Loucy (cell line): ENCODE data around the gene AMFR.

Experiments used
- CTCF ChIP-seq: fragments of 200-600 bp; sonication (generic); conservative IDR thresholded peaks from 2 replicates; pipeline ENCODE4 v1.5.1; 2014; ENCODE audit warnings: mild to moderate bottlenecking, antibody characterized with exemption, low read length
- EZH2phosphoT487 ChIP-seq: fragments of 200-600 bp; IDR thresholded peaks from 2 replicates; pipeline ENCODE4 v1.6.1; 2018; ENCODE audit warnings: antibody characterized with exemption, mild to moderate bottlenecking, moderate library complexity, borderline replicate concordance

GRCh38 chr16:56388209-56388608 lies 37.1 kb downstream of the AMFR start:
- TF ChIP-seq CTCF: no peak
- no peak for TF ChIP-seq EZH2phosphoT487
